Nephron progenitor cell (in vitro differentiated cells): Measurements from ENCODE around the gene ADIRF.
"Not testable (repeated sequence)": the region's sequence is repeated elsewhere in the genome, so short reads cannot be mapped to it uniquely, and the experiment has no call there.

Experiments
- DNase-seq: peaks from one replicate; pipeline ENCODE4 v3.0.0; 2021
- H3K27ac Mint-ChIP-seq: 2 replicates; pipeline ENCODE4 v1.8.0; 2021; ENCODE audit warnings: mild to moderate bottlenecking, moderate library complexity, mixed read lengths
- H3K27me3 Mint-ChIP-seq: 2 replicates; pipeline ENCODE4 v1.8.0; 2021; ENCODE audit warnings: mild to moderate bottlenecking, low read depth, mixed read lengths; ENCODE audit not compliant: poor library complexity
- H3K36me3 Mint-ChIP-seq: 2 replicates; pipeline ENCODE4 v1.8.0; 2021; ENCODE audit warnings: low read depth, mixed read lengths
- H3K4me1 Mint-ChIP-seq: 2 replicates; pipeline ENCODE4 v1.8.0; 2021; ENCODE audit warnings: mixed read lengths
- H3K4me3 Mint-ChIP-seq: 2 replicates; pipeline ENCODE4 v1.8.0; 2021; ENCODE audit warnings: mild to moderate bottlenecking, moderate library complexity, mixed read lengths
- H3K9me3 Mint-ChIP-seq: 2 replicates; pipeline ENCODE4 v1.8.0; 2021; ENCODE audit warnings: mild to moderate bottlenecking, moderate library complexity, mixed read lengths
- TF ChIP-seq, protein P1 (sequence below): fragments of 200-600 bp; sonication (generic); IDR thresholded peaks from 2 replicates; pipeline ENCODE4 v1.5.0; 2021; ENCODE audit warnings: antibody characterized with exemption

The ADIRF gene

GRCh38 chr10:86971232-86971991 lies 3.1 kb downstream of the ADIRF start:
- Mint-ChIP-seq H3K4me1 (peaks cover 48% of the 10 kb centered on the region), H3K9me3 (no peaks in the 10 kb centered on the region), H3K27me3 (peaks cover 29% of the 10 kb centered on the region), H3K27ac (no peak overlapping the region), H3K36me3 (no peaks in the 10 kb centered on the region), H3K4me3 (peak overlapping the region; percentile 88)
- DNase-seq: peak; percentile 73
- TF ChIP-seq, protein P1, sequence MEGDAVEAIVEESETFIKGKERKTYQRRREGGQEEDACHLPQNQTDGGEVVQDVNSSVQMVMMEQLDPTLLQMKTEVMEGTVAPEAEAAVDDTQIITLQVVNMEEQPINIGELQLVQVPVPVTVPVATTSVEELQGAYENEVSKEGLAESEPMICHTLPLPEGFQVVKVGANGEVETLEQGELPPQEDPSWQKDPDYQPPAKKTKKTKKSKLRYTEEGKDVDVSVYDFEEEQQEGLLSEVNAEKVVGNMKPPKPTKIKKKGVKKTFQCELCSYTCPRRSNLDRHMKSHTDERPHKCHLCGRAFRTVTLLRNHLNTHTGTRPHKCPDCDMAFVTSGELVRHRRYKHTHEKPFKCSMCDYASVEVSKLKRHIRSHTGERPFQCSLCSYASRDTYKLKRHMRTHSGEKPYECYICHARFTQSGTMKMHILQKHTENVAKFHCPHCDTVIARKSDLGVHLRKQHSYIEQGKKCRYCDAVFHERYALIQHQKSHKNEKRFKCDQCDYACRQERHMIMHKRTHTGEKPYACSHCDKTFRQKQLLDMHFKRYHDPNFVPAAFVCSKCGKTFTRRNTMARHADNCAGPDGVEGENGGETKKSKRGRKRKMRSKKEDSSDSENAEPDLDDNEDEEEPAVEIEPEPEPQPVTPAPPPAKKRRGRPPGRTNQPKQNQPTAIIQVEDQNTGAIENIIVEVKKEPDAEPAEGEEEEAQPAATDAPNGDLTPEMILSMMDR: peak; percentile 13

DNA sequence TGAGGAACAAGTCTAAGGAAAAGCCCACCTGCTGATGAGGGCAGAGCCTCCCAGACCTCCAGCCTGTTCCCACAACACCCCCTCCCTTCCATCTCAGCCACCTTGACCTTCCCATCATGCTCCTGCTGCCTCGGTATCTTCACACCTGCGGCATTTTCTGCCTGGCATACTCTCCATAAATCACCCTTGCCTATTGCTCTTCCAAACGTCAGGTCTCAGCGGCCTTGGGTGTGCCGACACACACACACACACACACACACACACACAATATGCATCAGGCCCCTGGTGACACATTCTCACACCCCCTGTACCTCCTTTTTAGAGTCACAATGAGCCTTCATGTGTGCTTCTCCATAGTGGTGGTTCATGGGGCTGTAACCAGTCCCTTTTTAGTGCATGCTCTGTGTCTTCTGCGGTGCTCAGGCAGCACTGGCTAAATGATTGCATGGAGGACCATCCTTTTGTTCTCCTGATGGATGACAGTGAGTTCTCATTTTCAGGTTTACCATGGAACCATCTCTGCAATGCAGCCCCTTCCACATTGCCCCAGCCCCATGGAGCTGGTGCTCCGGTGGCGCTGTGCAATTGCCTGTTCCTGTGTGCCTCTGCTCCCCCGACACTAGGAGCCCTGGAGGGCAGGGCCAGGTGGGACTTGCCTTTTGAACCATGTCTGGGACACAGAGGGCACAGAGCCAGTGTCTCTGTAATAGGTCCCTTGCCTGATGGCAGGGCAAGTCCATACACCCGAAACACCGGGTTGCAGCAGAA lies 4.5 kb downstream of the ADIRF start:
- DNase-seq: no peak
- Mint-ChIP-seq H3K4me3 (peak overlapping the region; percentile 39), H3K9me3 (no peaks in the 10 kb centered on the region), H3K4me1 (peaks cover 34% of the 10 kb centered on the region), H3K36me3 (no peaks in the 10 kb centered on the region), H3K27me3 (peaks cover 27% of the 10 kb centered on the region), H3K27ac (no peak overlapping the region)
- TF ChIP-seq, protein P1: no peak

- peaks cover 34% of the 10 kb centered on the region for H3K4me1 Mint-ChIP-seq
- no peaks in the 10 kb centered on the region for H3K36me3 Mint-ChIP-seq
- TF ChIP-seq, protein P1: no peak
- peaks cover 27% of the 10 kb centered on the region for H3K27me3 Mint-ChIP-seq
- DNase-seq: no peak
- H3K4me3 Mint-ChIP-seq: no peak overlapping the region
- H3K27ac Mint-ChIP-seq: no peak overlapping the region
- H3K9me3 Mint-ChIP-seq: no peaks in the 10 kb centered on the region
Measured at GRCh38 chr10:86974484-86974883, 6.2 kb downstream of the ADIRF start.

DNA sequence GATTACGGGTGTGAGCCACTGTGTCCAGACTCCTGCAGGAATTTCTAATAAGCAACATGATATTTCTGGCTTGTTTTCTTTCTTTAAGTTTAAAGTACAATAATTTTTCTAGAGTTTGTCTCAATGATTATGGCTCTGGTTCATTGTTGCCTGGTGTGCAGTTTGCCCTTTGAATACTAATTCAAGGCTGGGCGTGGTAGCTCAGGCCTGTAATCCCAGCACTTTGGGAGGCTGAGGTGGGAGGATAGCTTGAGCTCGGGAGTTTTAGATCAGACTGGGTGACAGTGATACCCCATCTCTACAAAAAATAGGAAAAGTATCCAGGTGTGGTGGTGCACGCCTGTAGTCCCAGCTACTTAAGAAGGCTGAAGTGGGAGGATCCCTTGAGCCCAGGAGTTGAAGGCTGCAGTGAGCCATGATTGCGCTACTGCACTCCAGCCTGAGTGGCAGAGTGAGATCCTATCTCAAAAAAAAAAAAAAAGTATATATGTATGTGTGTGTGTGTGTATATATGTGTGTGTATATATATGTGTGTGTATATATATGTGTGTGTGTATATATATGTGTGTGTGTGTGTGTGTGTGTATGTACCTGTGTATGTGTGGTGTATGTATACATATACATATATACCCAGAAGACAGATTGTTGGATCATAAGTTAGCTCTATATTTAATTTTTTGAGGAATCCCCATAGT lies 8.2 kb downstream of the ADIRF start:
- H3K9me3 Mint-ChIP-seq: no peaks in the 10 kb centered on the region
- TF ChIP-seq, protein P1: no peak
- no peak overlapping the region for H3K27ac Mint-ChIP-seq
- H3K4me1 Mint-ChIP-seq: peaks cover 25% of the 10 kb centered on the region
- H3K36me3 Mint-ChIP-seq: no peaks in the 10 kb centered on the region
- H3K4me3 Mint-ChIP-seq: no peak overlapping the region
- no peak for DNase-seq
- H3K27me3 Mint-ChIP-seq: peaks cover 23% of the 10 kb centered on the region

DNA sequence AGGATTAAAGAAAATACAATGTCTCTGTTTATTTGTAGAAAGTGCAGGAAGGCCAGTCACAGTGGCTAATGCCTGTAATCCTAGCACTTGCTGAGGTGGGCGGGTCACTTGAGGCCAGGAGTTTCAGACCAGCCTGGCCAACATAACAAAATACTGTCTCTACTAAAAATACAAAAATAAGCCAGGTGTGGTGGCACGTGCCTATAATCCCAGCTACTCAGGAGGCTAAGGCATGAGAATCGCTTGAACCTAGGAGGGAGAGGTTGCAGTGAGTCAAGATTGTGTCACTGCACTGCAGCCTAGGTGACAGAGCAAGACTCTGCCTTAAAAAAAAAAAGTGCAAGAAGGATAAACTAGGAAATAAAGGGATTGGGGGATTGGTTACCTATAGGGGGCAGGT lies 10.2 kb downstream of the ADIRF start:
- peaks cover 15% of the 10 kb centered on the region for H3K4me1 Mint-ChIP-seq
- H3K4me3 Mint-ChIP-seq, H3K36me3 Mint-ChIP-seq, H3K27ac Mint-ChIP-seq, DNase-seq, H3K9me3 Mint-ChIP-seq, H3K27me3 Mint-ChIP-seq: not testable (repeated sequence)

DNA sequence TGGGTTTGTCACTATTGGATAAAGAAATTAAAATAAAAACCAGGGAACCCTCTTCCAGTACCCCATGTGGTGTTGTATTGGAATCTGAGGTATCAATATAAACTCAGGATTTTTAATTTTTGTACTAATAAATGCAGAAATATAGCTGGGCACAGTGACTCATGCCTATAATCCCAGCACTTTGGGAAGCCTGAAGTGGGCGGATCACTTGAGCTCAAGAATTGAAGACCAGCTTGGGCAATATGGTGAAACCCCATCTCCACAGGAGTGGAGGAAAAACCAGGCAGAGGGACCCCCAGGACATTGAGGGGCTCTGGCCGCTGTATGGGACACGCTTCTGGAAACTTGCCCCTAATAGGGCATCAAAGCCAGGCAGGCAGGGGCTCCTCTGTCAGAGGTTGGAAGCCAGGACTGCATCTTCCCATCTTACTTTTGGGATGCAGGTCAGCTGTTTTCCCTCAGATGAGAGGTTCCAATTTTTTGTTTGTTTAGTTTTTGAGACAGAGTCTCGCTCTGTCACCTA lies 11.1 kb downstream of the ADIRF start:
- H3K27me3 Mint-ChIP-seq: peaks cover under 1% of the 10 kb centered on the region
- H3K4me3 Mint-ChIP-seq: no peak overlapping the region
- H3K4me1 Mint-ChIP-seq: peaks cover 15% of the 10 kb centered on the region
- no peak overlapping the region for H3K27ac Mint-ChIP-seq
- H3K36me3 Mint-ChIP-seq: no peaks in the 10 kb centered on the region
- no peaks in the 10 kb centered on the region for H3K9me3 Mint-ChIP-seq
- DNase-seq: no peak
- TF ChIP-seq, protein P1: no peak
